Naive B cell (primary cell): Measurements from ENCODE around the gene MYDGF. TPM values are rescaled to one million over a fixed set of nuclear protein-coding genes. Genes with fewer than 3 reads are reported as not detected.

Experiments used
- ATAC-seq, 2 donors: fragments of 150-1000 bp; cut with Tn5 transposase; 2 replicates each; pipeline ENCODE4 v1.10.0; 2021; ENCODE audit warnings: low read depth in 2 of 2, mild to moderate bottlenecking in 2 of 2, moderate library complexity in 2 of 2
- DNase-seq: peaks from one replicate; pipeline ENCODE4 v3.0.0; 2022
- H3K27ac Mint-ChIP-seq, 6 donors: one replicate each; pipeline ENCODE4 v1.8.0; 2020 to 2022; ENCODE audit warnings: mild to moderate bottlenecking in 6 of 6, mixed read lengths in 6 of 6, moderate library complexity in 5 of 6, inconsistent platforms in 2 of 6
- H3K27me3 Mint-ChIP-seq, 3 donors: one replicate each; pipeline ENCODE4 v1.8.0; 2021 to 2022; ENCODE audit warnings: mixed read lengths in 3 of 3, mild to moderate bottlenecking in 1 of 3
- H3K36me3 Mint-ChIP-seq, 2 donors: one replicate each; pipeline ENCODE4 v1.8.0; 2020 to 2022; ENCODE audit warnings: mixed read lengths in 2 of 2, inconsistent platforms in 1 of 2, mild to moderate bottlenecking in 1 of 2
- H3K4me1 Mint-ChIP-seq, 3 donors: one replicate each; pipeline ENCODE4 v1.8.0; 2020 to 2022; ENCODE audit warnings: mixed read lengths in 3 of 3, inconsistent platforms in 1 of 3, mild to moderate bottlenecking in 1 of 3, moderate library complexity in 1 of 3
- H3K4me3 Mint-ChIP-seq, 8 donors: one replicate each; pipeline ENCODE4 v1.8.0; 2020 to 2022; ENCODE audit warnings: mild to moderate bottlenecking in 8 of 8, mixed read lengths in 8 of 8, moderate library complexity in 8 of 8, inconsistent platforms in 2 of 8
- H3K9me3 Mint-ChIP-seq, 7 donors: one replicate each; pipeline ENCODE4 v1.8.0; 2020 to 2022; ENCODE audit warnings: mixed read lengths in 7 of 7, mild to moderate bottlenecking in 5 of 7, inconsistent platforms in 2 of 7, moderate library complexity in 1 of 7
- polyA plus RNA-seq, 6 donors: library from polyadenylated mRNA; unstranded; fragments of 300-500 nt; fragmentation: Illumina TruSeq; gene quantifications; one replicate each; pipeline ENCODE4 v1.2.3, GENCODE V29; 2021; ENCODE audit warnings: low read depth in 6 of 6

Gene MYDGF
- polyA plus RNA-seq, 6 donors from 2014 or later = 80.0 to 105 (median 83.2) TPM

GRCh38 chr19:4678881-4679790, 9.0 kb upstream of the MYDGF start:
- no peaks in the 10 kb centered on the region for H3K27me3 Mint-ChIP-seq
- H3K27ac Mint-ChIP-seq = no peak overlapping the region
- DNase-seq = no peak
- no peak overlapping the region for H3K4me3 Mint-ChIP-seq
- ATAC-seq = peak in 1 of 2 donors; percentile 34
- H3K4me1 Mint-ChIP-seq = peaks cover 0 to 6% (median 0%) of the 10 kb centered on the region in 3 donors
- no peaks in the 10 kb centered on the region for H3K9me3 Mint-ChIP-seq
- no peaks in the 10 kb centered on the region for H3K36me3 Mint-ChIP-seq

GRCh38 chr19:4676955-4677731, 7.0 kb upstream of the MYDGF start:
- H3K36me3 Mint-ChIP-seq = no peaks in the 10 kb centered on the region
- H3K27ac Mint-ChIP-seq = peak overlapping the region in 1 of 6 donors; percentile 60
- H3K4me3 Mint-ChIP-seq = no peak overlapping the region
- DNase-seq (no peak), ATAC-seq (no peak)
- H3K9me3 Mint-ChIP-seq = no peaks in the 10 kb centered on the region
- H3K27me3 Mint-ChIP-seq = no peaks in the 10 kb centered on the region
- no peaks in the 10 kb centered on the region for H3K4me1 Mint-ChIP-seq

GRCh38 chr19:4675346-4675745, 5.2 kb upstream of the MYDGF start:
- Mint-ChIP-seq H3K27ac (no peak overlapping the region), H3K27me3 (no peaks in the 10 kb centered on the region), H3K4me3 (no peak overlapping the region), H3K9me3 (no peaks in the 10 kb centered on the region), H3K36me3 (no peaks in the 10 kb centered on the region), H3K4me1 (peaks cover 0 to 3% (median 2%) of the 10 kb centered on the region in 3 donors)
- DNase-seq (no peak), ATAC-seq (no peak)

GRCh38 chr19:4673726-4674125, 3.6 kb upstream of the MYDGF start:
- ATAC-seq (no peak), DNase-seq (no peak)
- Mint-ChIP-seq H3K4me3 (no peak overlapping the region), H3K27ac (peak overlapping the region in 3 of 6 donors; percentile 49 to 70 (median 57)), H3K4me1 (peaks cover 3 to 14% (median 11%) of the 10 kb centered on the region in 3 donors), H3K9me3 (no peaks in the 10 kb centered on the region), H3K36me3 (no peaks in the 10 kb centered on the region), H3K27me3 (no peaks in the 10 kb centered on the region)

GRCh38 chr19:4673216-4673615, 3.1 kb upstream of the MYDGF start:
- Mint-ChIP-seq H3K36me3 (no peaks in the 10 kb centered on the region), H3K27me3 (no peaks in the 10 kb centered on the region), H3K27ac (peak overlapping the region in 3 of 6 donors; percentile 31 to 87 (median 81)), H3K4me1 (peaks cover 6 to 18% (median 16%) of the 10 kb centered on the region in 3 donors), H3K9me3 (no peaks in the 10 kb centered on the region), H3K4me3 (no peak overlapping the region)
- ATAC-seq (no peak), DNase-seq (no peak)

GRCh38 chr19:4671185-4671851, 1.2 kb upstream of the MYDGF start:
- Mint-ChIP-seq H3K27me3 (no peaks in the 10 kb centered on the region), H3K4me3 (peak overlapping the region in 7 of 8 donors; percentile 30 to 89 (median 69)), H3K27ac (peak overlapping the region in 1 of 6 donors; percentile 90), H3K36me3 (no peaks in the 10 kb centered on the region), H3K4me1 (peaks cover 7 to 25% (median 19%) of the 10 kb centered on the region in 3 donors), H3K9me3 (no peaks in the 10 kb centered on the region)
- DNase-seq = no peak
- no peak for ATAC-seq

GRCh38 chr19:4664642-4665041, 5.5 kb downstream of the MYDGF start:
- Mint-ChIP-seq H3K9me3 (no peaks in the 10 kb centered on the region), H3K27ac (no peak overlapping the region), H3K36me3 (peaks cover 3 to 4% of the 10 kb centered on the region in 2 donors), H3K27me3 (no peaks in the 10 kb centered on the region), H3K4me3 (no peak overlapping the region), H3K4me1 (peaks cover 9 to 26% (median 25%) of the 10 kb centered on the region in 3 donors)
- DNase-seq = no peak
- no peak for ATAC-seq

GRCh38 chr19:4662812-4663211, 7.3 kb downstream of the MYDGF start:
- Mint-ChIP-seq H3K4me3 (no peak overlapping the region), H3K36me3 (peaks cover 4 to 7% of the 10 kb centered on the region in 2 donors), H3K4me1 (peaks cover 6 to 12% (median 8%) of the 10 kb centered on the region in 3 donors), H3K9me3 (no peaks in the 10 kb centered on the region), H3K27ac (peak overlapping the region in 1 of 6 donors; percentile 41), H3K27me3 (no peaks in the 10 kb centered on the region)
- ATAC-seq = no peak
- DNase-seq = no peak

- peaks cover 4 to 12% (median 6%) of the 10 kb centered on the region in 3 donors for H3K4me1 Mint-ChIP-seq
- H3K27me3 Mint-ChIP-seq = no peaks in the 10 kb centered on the region
- no peaks in the 10 kb centered on the region for H3K9me3 Mint-ChIP-seq
- no peak for ATAC-seq
- H3K36me3 Mint-ChIP-seq = peaks cover 4 to 7% of the 10 kb centered on the region in 2 donors
- H3K4me3 Mint-ChIP-seq = no peak overlapping the region
- H3K27ac Mint-ChIP-seq = peak overlapping the region in 2 of 6 donors; percentile 41 to 43
- no peak for DNase-seq
These were observed 8.0 kb downstream of the MYDGF start for GRCh38 chr19:4662020-4662695.

- ATAC-seq = no peak
- H3K27me3 Mint-ChIP-seq = no peaks in the 10 kb centered on the region
- H3K36me3 Mint-ChIP-seq = peaks cover 4 to 7% of the 10 kb centered on the region in 2 donors
- DNase-seq = no peak
- H3K4me3 Mint-ChIP-seq = no peak overlapping the region
- H3K27ac Mint-ChIP-seq = peak overlapping the region in 3 of 6 donors; percentile 43 to 80 (median 64)
- H3K4me1 Mint-ChIP-seq = peaks cover 2 to 12% (median 6%) of the 10 kb centered on the region in 3 donors
- no peaks in the 10 kb centered on the region for H3K9me3 Mint-ChIP-seq
These were observed 9.1 kb downstream of the MYDGF start for GRCh38 chr19:4660993-4661392.

- DNase-seq (no peak), ATAC-seq (no peak)
- peaks cover 4 to 7% of the 10 kb centered on the region in 2 donors for H3K36me3 Mint-ChIP-seq
- no peaks in the 10 kb centered on the region for H3K9me3 Mint-ChIP-seq
- H3K4me3 Mint-ChIP-seq = no peak overlapping the region
- no peaks in the 10 kb centered on the region for H3K27me3 Mint-ChIP-seq
- H3K4me1 Mint-ChIP-seq = peaks cover 2 to 12% (median 6%) of the 10 kb centered on the region in 3 donors
- no peak overlapping the region for H3K27ac Mint-ChIP-seq
These were observed 9.9 kb downstream of the MYDGF start for GRCh38 chr19:4660181-4660791.

GRCh38 chr19:4657835-4658234, 12.3 kb downstream of the MYDGF start:
- no peak for DNase-seq
- no peaks in the 10 kb centered on the region for H3K27me3 Mint-ChIP-seq
- peaks cover 8 to 13% (median 10%) of the 10 kb centered on the region in 3 donors for H3K4me1 Mint-ChIP-seq
- H3K9me3 Mint-ChIP-seq = no peaks in the 10 kb centered on the region
- no peak overlapping the region for H3K4me3 Mint-ChIP-seq
- no peak for ATAC-seq
- H3K36me3 Mint-ChIP-seq = peaks cover 7 to 10% of the 10 kb centered on the region in 2 donors
- peak overlapping the region in 1 of 6 donors; percentile 2 for H3K27ac Mint-ChIP-seq
